Measurements from ENCODE around the gene YPEL5. TPM values are rescaled to one million over a fixed set of nuclear protein-coding genes. Genes with fewer than 3 reads are reported as not detected.

The YPEL5 gene
- total and polyA plus RNA-seq, 12 donors: 35.5 to 88.8 (median 68.3) TPM

- H3K27ac ChIP-seq: peak overlapping the region in 4 of 10 donors; percentile 3 to 39 (median 11)
- no peaks in the 10 kb centered on the region for H3K9me3 ChIP-seq
- H3K4me1 ChIP-seq: peaks cover 11 to 67% (median 49%) of the 10 kb centered on the region in 9 donors
- peaks cover 0 to 59% (median 5%) of the 10 kb centered on the region in 9 donors for H3K36me3 ChIP-seq
- TF ChIP-seq CTCF (IDR thresholded peaks at IDR 0.05): no peak
- intact Hi-C loops (cut with DNase I): loop anchor here in 1 of 10 donors (10.0 kb wide), 1 partner anchor 1085 kb away; the partner anchor contains the start of gene EHD3
- H3K27me3 ChIP-seq: no peaks in the 10 kb centered on the region
- WGBS, 2 donors: 30 to 31% methylated on average over 6 of the region's 6 CpGs
- DNase-seq (no peak), ATAC-seq (no peak)
- H3K4me3 ChIP-seq: peak overlapping the region in 1 of 10 donors; percentile 1
These were observed 2.7 kb downstream of the YPEL5 start for GRCh38 chr2:30149513-30149912.

- Histone ChIP-seq H3K4me1 (peaks cover 11 to 71% (median 49%) of the 10 kb centered on the region in 9 donors), H3K36me3 (peaks cover 0 to 64% (median 5%) of the 10 kb centered on the region in 9 donors), H3K9me3 (no peaks in the 10 kb centered on the region), H3K4me3 (no peak overlapping the region), H3K27ac (peak overlapping the region in 4 of 10 donors; percentile 3 to 39 (median 11)), H3K27me3 (no peaks in the 10 kb centered on the region)
- intact Hi-C loops (cut with DNase I): loop anchor here in 1 of 10 donors (10.0 kb wide), 1 partner anchor 1085 kb away; the partner anchor contains the start of gene EHD3
- no peak for TF ChIP-seq CTCF (IDR thresholded peaks at IDR 0.05)
- DNase-seq: no peak
- ATAC-seq: no peak
- 49 to 52% methylated on average over 1 of the region's 1 CpG for WGBS, 2 donors
These were observed 3.2 kb downstream of the YPEL5 start for GRCh38 chr2:30149976-30150375.

- no peaks in the 10 kb centered on the region for H3K27me3 ChIP-seq
- 81 to 82% methylated on average over 4 of the region's 4 CpGs for WGBS, 2 donors
- intact Hi-C loops (cut with DNase I): no loop called here
- peaks cover 11 to 76% (median 55%) of the 10 kb centered on the region in 9 donors for H3K4me1 ChIP-seq
- H3K27ac ChIP-seq: no peak overlapping the region
- peaks cover 0 to 71% (median 5%) of the 10 kb centered on the region in 9 donors for H3K36me3 ChIP-seq
- H3K4me3 ChIP-seq: no peak overlapping the region
- ATAC-seq: no peak
- no peak for DNase-seq
- TF ChIP-seq CTCF (IDR thresholded peaks at IDR 0.05): no peak
- no peaks in the 10 kb centered on the region for H3K9me3 ChIP-seq
These were observed 4.0 kb downstream of the YPEL5 start for GRCh38 chr2:30150786-30151185.

- H3K36me3 ChIP-seq: peaks cover 0 to 87% (median 12%) of the 10 kb centered on the region in 9 donors
- WGBS, 2 donors: 97 to 98% methylated on average over 1 of the region's 1 CpG
- DNase-seq (no peak), ATAC-seq (no peak)
- no peak overlapping the region for H3K4me3 ChIP-seq
- no peaks in the 10 kb centered on the region for H3K9me3 ChIP-seq
- H3K4me1 ChIP-seq: peaks cover 11 to 76% (median 59%) of the 10 kb centered on the region in 9 donors
- H3K27me3 ChIP-seq: no peaks in the 10 kb centered on the region
- TF ChIP-seq CTCF (IDR thresholded peaks at IDR 0.05): no peak
- H3K27ac ChIP-seq: no peak overlapping the region
- intact Hi-C loops (cut with DNase I): no loop called here
These were observed 5.6 kb downstream of the YPEL5 start for GRCh38 chr2:30152385-30152784.

Data from heart right ventricle (tissue), 16 donors.